Endothelial cell of umbilical vein (primary cell): ENCODE results near the gene ITGA3.

Source experiments
- CTCF ChIP-seq, 2 donors: IDR thresholded peaks; 1 replicate in 1 of 2; 2 replicates in 1 of 2; pipeline ENCODE4 v1.5.1; 2011; ENCODE audit warnings: low read length in 2 of 2, mild to moderate bottlenecking in 2 of 2, moderate library complexity in 2 of 2, control low read depth in 1 of 2, inconsistent platforms in 1 of 2, low read depth in 1 of 2; ENCODE audit not compliant: insufficient read depth in 1 of 2; ENCODE audit errors: extremely low read depth in 1 of 2
- EZH2 ChIP-seq: IDR thresholded peaks from 2 replicates; pipeline ENCODE4 v1.6.1; 2012; ENCODE audit warnings: borderline replicate concordance, low read depth, mild to moderate bottlenecking, moderate library complexity, low read length, inconsistent platforms; ENCODE audit not compliant: severe bottlenecking
- FOS ChIP-seq: IDR thresholded peaks from 2 replicates; pipeline ENCODE4 v1.6.1; 2011; ENCODE audit warnings: mild to moderate bottlenecking, low read length, moderate library complexity, borderline replicate concordance; ENCODE audit not compliant: insufficient read depth
- MAX ChIP-seq: IDR thresholded peaks from 2 replicates; pipeline ENCODE4 v1.6.1; 2011; ENCODE audit not compliant: insufficient read depth, insufficient read length
- MYC ChIP-seq: IDR thresholded peaks from one replicate; pipeline ENCODE4 v1.6.1; 2011; ENCODE audit warnings: mild to moderate bottlenecking, low read depth, low read length
- POLR2A ChIP-seq: IDR thresholded peaks from 2 replicates; pipeline ENCODE4 v1.6.1; 2012; ENCODE audit warnings: low read depth, mild to moderate bottlenecking, control low read depth, low read length
- POLR2AphosphoS5 ChIP-seq: IDR thresholded peaks from 2 replicates; pipeline ENCODE4 v1.6.1; 2012; ENCODE audit warnings: low read depth, mild to moderate bottlenecking, control low read depth, low read length, moderate library complexity; ENCODE audit not compliant: insufficient read depth

GRCh38 chr17:50022463-50023130, 33.3 kb upstream of the ITGA3 start:
- TF ChIP-seq CTCF (IDR thresholded peaks at IDR 0.05; ENCODE audit: extremely low read depth in 1 of 2, insufficient read depth in 1 of 2, low read depth in 1 of 2, low read length in 2 of 2), result no peak
- no peak for TF ChIP-seq EZH2
- TF ChIP-seq MAX, result no peak
- TF ChIP-seq POLR2AphosphoS5, result no peak
- no peak for TF ChIP-seq MYC
- TF ChIP-seq POLR2A, result no peak
- no peak for TF ChIP-seq FOS
